DND-41 (cell line): ENCODE data around the gene RAMP1.

Source experiments
- EZH2 ChIP-seq: IDR thresholded peaks from 3 replicates; pipeline ENCODE4 v1.6.1; 2012; ENCODE audit warnings: borderline replicate concordance, low read depth, mild to moderate bottlenecking, moderate library complexity, low read length, inconsistent platforms; ENCODE audit not compliant: severe bottlenecking
- TF ChIP-seq, protein P1 (sequence below): IDR thresholded peaks from 2 replicates; pipeline ENCODE4 v1.5.1; 2012; ENCODE audit warnings: borderline replicate concordance, low read length, moderate library complexity, mild to moderate bottlenecking; ENCODE audit not compliant: poor library complexity, severe bottlenecking; ENCODE audit errors: extremely low read depth

DNA sequence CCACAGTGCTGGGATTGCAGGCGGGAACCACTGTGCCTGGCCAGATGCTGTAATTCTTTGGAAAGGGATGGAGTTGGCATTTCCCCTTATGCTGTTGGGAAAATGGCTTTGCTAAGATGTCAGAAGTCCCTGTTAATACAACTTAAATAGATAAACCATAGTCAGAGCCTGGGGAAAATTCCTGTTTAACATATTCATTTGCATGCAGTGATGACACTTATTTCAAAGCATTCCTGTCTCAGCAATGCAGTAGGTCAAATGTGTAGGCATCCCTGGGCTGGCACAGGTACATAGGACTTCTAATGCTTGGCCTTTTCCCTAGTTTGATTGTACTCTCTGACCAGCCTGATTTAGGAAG, 38.6 kb downstream of the RAMP1 start:
- TF ChIP-seq, protein P1, sequence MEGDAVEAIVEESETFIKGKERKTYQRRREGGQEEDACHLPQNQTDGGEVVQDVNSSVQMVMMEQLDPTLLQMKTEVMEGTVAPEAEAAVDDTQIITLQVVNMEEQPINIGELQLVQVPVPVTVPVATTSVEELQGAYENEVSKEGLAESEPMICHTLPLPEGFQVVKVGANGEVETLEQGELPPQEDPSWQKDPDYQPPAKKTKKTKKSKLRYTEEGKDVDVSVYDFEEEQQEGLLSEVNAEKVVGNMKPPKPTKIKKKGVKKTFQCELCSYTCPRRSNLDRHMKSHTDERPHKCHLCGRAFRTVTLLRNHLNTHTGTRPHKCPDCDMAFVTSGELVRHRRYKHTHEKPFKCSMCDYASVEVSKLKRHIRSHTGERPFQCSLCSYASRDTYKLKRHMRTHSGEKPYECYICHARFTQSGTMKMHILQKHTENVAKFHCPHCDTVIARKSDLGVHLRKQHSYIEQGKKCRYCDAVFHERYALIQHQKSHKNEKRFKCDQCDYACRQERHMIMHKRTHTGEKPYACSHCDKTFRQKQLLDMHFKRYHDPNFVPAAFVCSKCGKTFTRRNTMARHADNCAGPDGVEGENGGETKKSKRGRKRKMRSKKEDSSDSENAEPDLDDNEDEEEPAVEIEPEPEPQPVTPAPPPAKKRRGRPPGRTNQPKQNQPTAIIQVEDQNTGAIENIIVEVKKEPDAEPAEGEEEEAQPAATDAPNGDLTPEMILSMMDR, result no peak
- no peak for TF ChIP-seq EZH2
